Measurements from ENCODE around the gene GALNT14. TPM values are rescaled to one million over a fixed set of nuclear protein-coding genes. Genes with fewer than 3 reads are reported as not detected.

Gene GALNT14
- total and polyA plus RNA-seq, 2 of the 8 experiments (the other 6 are each of a cell fraction or from before 2014, with no cell fraction given): 13.0 to 13.7 TPM

DNA sequence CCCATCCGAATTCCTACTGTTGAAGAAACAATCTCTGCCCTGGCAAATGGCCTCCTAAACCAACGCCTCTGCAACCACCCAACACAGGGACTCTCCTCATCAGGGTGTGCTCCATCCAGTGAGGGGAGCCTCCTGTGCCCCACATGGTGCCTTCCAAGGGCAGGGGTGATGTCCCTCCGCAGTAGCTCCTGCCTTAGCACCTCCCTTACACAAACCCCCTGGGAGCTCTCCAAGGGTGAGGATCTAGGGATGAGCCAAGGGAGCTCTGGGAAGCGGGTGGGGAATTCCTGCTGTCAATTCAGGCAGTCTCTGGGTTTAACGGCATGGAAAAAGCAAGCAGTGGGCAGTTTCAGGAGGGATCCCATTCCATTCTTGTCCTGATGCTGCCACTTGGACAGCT, 3.8 kb downstream of the GALNT14 start:
- no peaks in the 10 kb centered on the region for H3K79me2 ChIP-seq (ENCODE audit: control insufficient read depth in 1 of 2, insufficient read depth in 2 of 2, low read length in 2 of 2)
- H3K27ac ChIP-seq (ENCODE audit: low read depth, low read length): no peak overlapping the region
- ChIA-PET CTCF (ENCODE audit: partially characterized antibody) (interaction anchor here (0.9 to 1.9 kb wide), 8 partner anchors 9 to 419 kb away, joined by 3 to 5 read pairs (median 4); no protein-coding TSS in a partner anchor), POLR2A (ENCODE audit: partially characterized antibody) (no interaction called here)
- no peak overlapping the region for H3K23ac ChIP-seq (ENCODE audit: insufficient read length)
- H3K23me2 ChIP-seq (ENCODE audit: low read depth, low read length): peaks cover 14% of the 10 kb centered on the region; the same call in 1 of the 2 replicates
- H2BK15ac ChIP-seq (ENCODE audit: low read length): no peak overlapping the region
- no peak overlapping the region for H2BK20ac ChIP-seq (ENCODE audit: low read length)
- no peak overlapping the region for H3K4ac ChIP-seq (replicated peaks; ENCODE audit: insufficient read length, low read depth, low read length)
- DNase-seq (ENCODE audit: low read depth in 1 of 2, low spot score in 2 of 2) (no peak), FAIRE-seq (no peak)
- no peak overlapping the region for H4K5ac ChIP-seq (ENCODE audit: insufficient read length, low read depth, low read length)
- no peak overlapping the region for H3K4me3 ChIP-seq (ENCODE audit: extremely low read depth in 1 of 4, insufficient read depth in 2 of 4, low read depth in 3 of 4, low read length in 4 of 4)
- H3K9ac ChIP-seq (replicated peaks in 1 of 4; ENCODE audit: extremely low read depth in 1 of 4, low read depth in 3 of 4, low read length in 3 of 4): no peak overlapping the region
- H3K18ac ChIP-seq (ENCODE audit: extremely low read depth, low read length): no peak overlapping the region
- H3K27me3 ChIP-seq (replicated peaks in 1 of 4; ENCODE audit: control insufficient read depth in 3 of 4, extremely low read depth in 1 of 4, insufficient read depth in 3 of 4, low read length in 3 of 4): peaks cover 9 to 41% (median 33%) of the 10 kb centered on the region in 4 experiments
- no peak overlapping the region for H2AFZ ChIP-seq (ENCODE audit: low read length)
- no peaks in the 10 kb centered on the region for H3K9me3 ChIP-seq (ENCODE audit: insufficient read depth in 2 of 2, low read depth in 1 of 2, low read length in 1 of 2)
- H2BK5ac ChIP-seq (ENCODE audit: low read depth, low read length): no peak overlapping the region
- H2BK120ac ChIP-seq (replicated peaks; ENCODE audit: low read depth, low read length): no peak overlapping the region
- H3K4me2 ChIP-seq (ENCODE audit: insufficient read depth in 1 of 2, low read depth in 2 of 2, low read length in 2 of 2): no peak overlapping the region
- H3K36me3 ChIP-seq (ENCODE audit: control insufficient read depth in 2 of 4, insufficient read depth in 4 of 4, low read length in 3 of 4): no peaks in the 10 kb centered on the region
- no peak overlapping the region for H2AK5ac ChIP-seq (ENCODE audit: low read depth, low read length)
- H4K8ac ChIP-seq (ENCODE audit: extremely low read depth, insufficient read depth, low read length): no peak overlapping the region
- no peaks in the 10 kb centered on the region for H3K79me1 ChIP-seq (ENCODE audit: low read depth, low read length)
- WGBS, 2 experiments (ENCODE audit: extremely low coverage in 1 of 2, insufficient coverage in 1 of 2, insufficient read length in 1 of 2, insufficient replicate concordance in 2 of 2, low coverage in 1 of 2, low lambda C conversion rate in 2 of 2, missing lambda C conversion rate in 1 of 2): 86% methylated on average over 5 of the region's 5 CpGs; no CpG with 5 or more reads in 1 of the 2 experiments
- H3K14ac ChIP-seq (ENCODE audit: insufficient read length): no peak overlapping the region
- peaks cover 2 to 5% of the 10 kb centered on the region in 2 experiments for H4K20me1 ChIP-seq (replicated peaks in 1 of 2; ENCODE audit: control insufficient read depth in 1 of 2, insufficient read depth in 2 of 2, low read length in 2 of 2)
- H2BK12ac ChIP-seq (ENCODE audit: low read depth, low read length): no peak overlapping the region
- H3K4me1 ChIP-seq (replicated peaks in 1 of 4; ENCODE audit: control insufficient read depth in 3 of 4, insufficient read depth in 4 of 4, low read length in 3 of 4): peaks cover 6 to 24% (median 13%) of the 10 kb centered on the region in 4 experiments; a peak in 6 of 7 replicates
- H3K56ac ChIP-seq (replicated peaks; ENCODE audit: insufficient read length, low read depth, low read length): no peak overlapping the region
- no peak overlapping the region for H4K91ac ChIP-seq (replicated peaks; ENCODE audit: insufficient read length, low read length)

All from H1 (cell line).